IMR-90 (cell line): ENCODE data around the gene TUBA1B. TPM values are rescaled to one million over a fixed set of nuclear protein-coding genes. Genes with fewer than 3 reads are reported as not detected.
A peak's percentile ranks its signal among the peaks of the same experiment; 100 is the strongest.

Experiments
- FOS ChIP-seq: fragments of 150-350 bp; IDR thresholded peaks from 2 replicates; pipeline ENCODE4 v1.6.1; 2016; ENCODE audit warnings: low read depth, low read length
- MXI1 ChIP-seq: IDR thresholded peaks from 2 replicates; pipeline ENCODE4 v1.6.1; 2012; ENCODE audit warnings: low read depth, mild to moderate bottlenecking, low read length, moderate library complexity, borderline replicate concordance
- RFX5 ChIP-seq: IDR thresholded peaks from 2 replicates; pipeline ENCODE4 v1.8.0; 2012; ENCODE audit warnings: low read depth, mild to moderate bottlenecking, low read length, moderate library complexity
- SMC3 ChIP-seq: fragments of 150-350 bp; IDR thresholded peaks from 2 replicates; pipeline ENCODE4 v1.6.1; 2016; ENCODE audit warnings: low read depth, mild to moderate bottlenecking, antibody characterized with exemption, low read length, moderate library complexity
- polyA plus RNA-seq, 3 experiments: library from polyadenylated mRNA; depleted of rRNA; stranded (reverse); fragments of >200 nt; gene quantifications; 2 replicates each; pipeline ENCODE4 v1.2.3, GENCODE V29; 2012; ENCODE audit warnings: low replicate concordance in 1 of 3
- total RNA-seq: library from RNA; depleted of rRNA; stranded (reverse); fragments of >200 nt; gene quantifications from 2 replicates; pipeline ENCODE4 v1.2.3, GENCODE V29; 2012

Gene TUBA1B
- total and polyA plus RNA-seq, 2 of the 4 experiments (the other 2 are of a cell fraction), result 4,221 to 5,195 TPM

- TF ChIP-seq RFX5 (no peak), FOS (0 out of 2 replicates have a peak, but pooled peaks have one; percentile 9), SMC3 (peak; percentile 55; the same call in 1 of the 2 replicates), MXI1 (peak; percentile 99)
Measured at GRCh38 chr12:49130151-49131050, 794 bp downstream of the TUBA1B start (continued).
